HCT116 (cell line): Measurements from ENCODE around the gene LRP4.

Source experiments
- ATF3 ChIP-seq: IDR thresholded peaks from 2 replicates; pipeline ENCODE4 v1.6.1; 2012
- CTCF ChIP-seq, 3 experiments: fragments of 200-600 bp in 1 of 3; sonication (generic) in 1 of 3; IDR thresholded peaks in 2 of 3; conservative IDR thresholded peaks in 1 of 3; 2 replicates each; pipeline ENCODE4 v1.5.1; 2012 to 2017; ENCODE audit warnings: low read depth in 2 of 3, low read length in 2 of 3, antibody characterized with exemption in 1 of 3, borderline replicate concordance in 1 of 3, control low read depth in 1 of 3, mild to moderate bottlenecking in 1 of 3, mixed read lengths in 1 of 3, mixed run types in 1 of 3, moderate library complexity in 1 of 3; ENCODE audit not compliant: insufficient read depth in 1 of 3
- EZH2phosphoT487 ChIP-seq: fragments of 200-600 bp; IDR thresholded peaks from 2 replicates; pipeline ENCODE4 v1.6.1; 2018; ENCODE audit warnings: antibody characterized with exemption, borderline replicate concordance
- MAX ChIP-seq: IDR thresholded peaks from 2 replicates; pipeline ENCODE4 v1.6.1; 2012
- POLR2A ChIP-seq: IDR thresholded peaks from 2 replicates; pipeline ENCODE4 v1.7.0; 2011; ENCODE audit warnings: borderline replicate concordance; ENCODE audit not compliant: insufficient read depth, insufficient read length; ENCODE audit errors: extremely low read depth
- POLR2AphosphoS5 ChIP-seq: IDR thresholded peaks from 2 replicates; pipeline ENCODE4 v1.6.1; 2011; ENCODE audit warnings: mild to moderate bottlenecking, low read depth, low read length, moderate library complexity
- SP1 ChIP-seq: IDR thresholded peaks from 2 replicates; pipeline ENCODE4 v1.6.1; 2012; ENCODE audit warnings: low read depth

GRCh38 chr11:46838501-46838900 lies 79.8 kb downstream of the LRP4 start:
- TF ChIP-seq CTCF (IDR thresholded peaks at IDR 0.05 in 2 of 3, conservative IDR thresholded peaks at IDR 0.05 in 1 of 3; ENCODE audit: borderline replicate concordance in 1 of 3, insufficient read depth in 1 of 3, low read depth in 2 of 3, low read length in 2 of 3) (no peak), POLR2AphosphoS5 (no peak), MAX (no peak), POLR2A (no peak), ATF3 (no peak), EZH2phosphoT487 (no peak), SP1 (no peak)
